ENCODE measurements around the gene USP32. TPM values are rescaled to one million over a fixed set of nuclear protein-coding genes. Genes with fewer than 3 reads are reported as not detected.

The USP32 gene
- total RNA-seq, 4 donors from 2014 or later, result 29.1 to 74.1 (median 42.5) TPM

DNA sequence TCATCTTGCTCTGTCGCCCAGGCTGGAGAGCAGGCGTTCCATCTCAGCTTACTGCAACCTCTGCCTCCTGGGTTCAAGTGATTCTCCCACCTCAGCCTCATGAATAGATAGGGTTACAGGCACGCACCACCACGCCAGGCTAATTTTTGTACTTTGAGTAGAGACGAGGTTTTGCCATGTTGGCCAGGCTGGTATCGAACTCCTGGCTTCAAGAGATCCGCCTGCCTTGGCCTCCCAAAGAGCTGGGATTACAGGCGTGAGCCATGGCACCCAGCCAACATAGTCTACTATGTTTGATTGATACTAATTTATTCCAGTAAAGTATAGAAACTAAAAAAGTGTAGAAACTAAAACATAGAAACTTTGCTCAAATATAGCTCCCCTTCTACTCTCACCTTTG, 147.3 kb downstream of the USP32 start:
- no peak for DNase-seq
- H3K4me3 ChIP-seq, result no peak overlapping the region
- intact Hi-C loops (cut with DNase I), result no loop called here
- H3K27ac ChIP-seq, result no peak overlapping the region
- no peaks in the 10 kb centered on the region for H3K27me3 ChIP-seq
- peaks cover 0 to 34% (median 0%) of the 10 kb centered on the region in 3 donors for H3K36me3 ChIP-seq
- no peaks in the 10 kb centered on the region for H3K9me3 ChIP-seq
- 93% methylated on average over 8 of the region's 8 CpGs for WGBS, 2 donors
- TF ChIP-seq, protein P1, sequence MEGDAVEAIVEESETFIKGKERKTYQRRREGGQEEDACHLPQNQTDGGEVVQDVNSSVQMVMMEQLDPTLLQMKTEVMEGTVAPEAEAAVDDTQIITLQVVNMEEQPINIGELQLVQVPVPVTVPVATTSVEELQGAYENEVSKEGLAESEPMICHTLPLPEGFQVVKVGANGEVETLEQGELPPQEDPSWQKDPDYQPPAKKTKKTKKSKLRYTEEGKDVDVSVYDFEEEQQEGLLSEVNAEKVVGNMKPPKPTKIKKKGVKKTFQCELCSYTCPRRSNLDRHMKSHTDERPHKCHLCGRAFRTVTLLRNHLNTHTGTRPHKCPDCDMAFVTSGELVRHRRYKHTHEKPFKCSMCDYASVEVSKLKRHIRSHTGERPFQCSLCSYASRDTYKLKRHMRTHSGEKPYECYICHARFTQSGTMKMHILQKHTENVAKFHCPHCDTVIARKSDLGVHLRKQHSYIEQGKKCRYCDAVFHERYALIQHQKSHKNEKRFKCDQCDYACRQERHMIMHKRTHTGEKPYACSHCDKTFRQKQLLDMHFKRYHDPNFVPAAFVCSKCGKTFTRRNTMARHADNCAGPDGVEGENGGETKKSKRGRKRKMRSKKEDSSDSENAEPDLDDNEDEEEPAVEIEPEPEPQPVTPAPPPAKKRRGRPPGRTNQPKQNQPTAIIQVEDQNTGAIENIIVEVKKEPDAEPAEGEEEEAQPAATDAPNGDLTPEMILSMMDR (IDR thresholded peaks at IDR 0.05), result no peak
- no peaks in the 10 kb centered on the region for H3K4me1 ChIP-seq

DNA sequence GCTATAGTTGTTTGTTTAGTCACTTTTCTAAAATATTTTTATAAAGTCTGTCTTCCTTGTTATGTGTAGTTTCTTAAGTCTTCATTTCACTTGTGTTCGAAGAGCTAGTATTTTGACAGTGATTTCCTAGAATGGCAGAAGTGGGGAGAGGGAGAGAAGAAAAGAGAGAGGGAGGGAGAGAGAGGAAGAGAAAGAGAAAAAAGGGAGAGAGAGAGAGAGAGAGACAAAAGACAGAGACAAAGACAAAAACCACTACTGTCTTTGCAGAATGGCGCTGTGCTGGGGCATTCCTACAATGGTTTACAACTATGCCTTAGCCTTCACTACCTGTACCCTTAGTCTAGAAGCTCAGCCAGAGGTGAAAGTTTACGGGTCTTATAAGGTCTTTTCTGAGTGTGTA, 151.6 kb downstream of the USP32 start:
- WGBS, 2 donors, result 88 to 93% methylated on average over 3 of the region's 3 CpGs
- H3K27ac ChIP-seq, result no peak overlapping the region
- intact Hi-C loops (cut with DNase I), result no loop called here
- no peaks in the 10 kb centered on the region for H3K9me3 ChIP-seq
- H3K4me3 ChIP-seq, result no peak overlapping the region
- no peaks in the 10 kb centered on the region for H3K27me3 ChIP-seq
- no peaks in the 10 kb centered on the region for H3K4me1 ChIP-seq
- no peak for TF ChIP-seq POLR2A (IDR thresholded peaks at IDR 0.05)
- TF ChIP-seq, protein P1 (IDR thresholded peaks at IDR 0.05), result no peak
- peaks cover 0 to 19% (median 0%) of the 10 kb centered on the region in 3 donors for H3K36me3 ChIP-seq
- DNase-seq, result no peak

DNA sequence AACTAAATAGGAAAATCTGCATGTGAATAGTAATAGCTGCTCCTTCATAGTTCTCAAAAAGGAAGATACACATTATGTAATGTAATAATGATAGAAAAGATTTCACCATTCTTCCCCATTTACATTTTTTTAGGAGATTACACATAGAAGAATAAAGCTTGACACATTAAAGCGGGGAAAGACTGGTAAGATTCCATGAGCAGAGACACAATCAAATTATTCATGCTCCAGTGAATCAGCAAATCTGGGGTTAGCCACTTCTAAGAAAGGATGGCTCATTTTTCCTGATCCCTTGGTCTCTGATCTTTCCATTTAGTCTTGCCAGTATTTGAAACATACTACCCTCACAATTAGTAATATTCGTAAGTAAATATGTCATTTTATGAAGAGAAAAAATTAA, 160.2 kb downstream of the USP32 start:
- DNase-seq, result no peak
- Histone ChIP-seq H3K4me3 (no peak overlapping the region), H3K36me3 (peaks cover 0 to 36% (median 0%) of the 10 kb centered on the region in 3 donors), H3K4me1 (peaks cover 0 to 4% (median 0%) of the 10 kb centered on the region in 3 donors), H3K27me3 (no peaks in the 10 kb centered on the region), H3K9me3 (no peaks in the 10 kb centered on the region), H3K27ac (no peak overlapping the region)
- intact Hi-C loops (cut with DNase I), result no loop called here
- WGBS, 2 donors, result 43 to 55% methylated on average over 2 of the region's 2 CpGs
- TF ChIP-seq POLR2A (IDR thresholded peaks at IDR 0.05), result no peak
- TF ChIP-seq, protein P1 (IDR thresholded peaks at IDR 0.05), result no peak

DNA sequence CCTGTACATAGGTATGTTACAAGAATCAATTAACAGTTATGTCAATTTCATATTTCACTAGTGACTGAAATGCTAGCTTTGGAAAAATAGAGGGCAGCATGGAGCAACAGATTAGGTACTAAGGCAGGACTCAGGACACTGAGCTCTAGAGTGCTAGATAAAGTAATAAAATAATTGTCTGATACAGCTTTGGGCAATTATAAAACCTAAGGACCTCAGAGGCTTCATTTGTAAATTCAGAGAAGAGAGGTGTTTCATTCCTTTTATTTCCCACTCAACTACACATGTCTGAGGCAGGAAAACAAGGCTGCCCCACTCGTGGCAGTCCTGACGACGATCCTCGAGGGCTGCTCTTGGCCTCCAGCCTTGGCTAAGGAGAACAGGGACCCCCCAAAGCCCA, 160.7 kb downstream of the USP32 start:
- intact Hi-C loops (cut with DNase I), result no loop called here
- DNase-seq, result no peak
- Histone ChIP-seq H3K36me3 (peaks cover 0 to 36% (median 0%) of the 10 kb centered on the region in 3 donors), H3K27ac (no peak overlapping the region), H3K27me3 (no peaks in the 10 kb centered on the region), H3K4me3 (no peak overlapping the region), H3K9me3 (no peaks in the 10 kb centered on the region), H3K4me1 (peaks cover 0 to 4% (median 0%) of the 10 kb centered on the region in 3 donors)
- 80 to 92% methylated on average over 4 of the region's 4 CpGs for WGBS, 2 donors
- TF ChIP-seq POLR2A (IDR thresholded peaks at IDR 0.05), result no peak
- TF ChIP-seq, protein P1 (IDR thresholded peaks at IDR 0.05), result peak in 4 of 6 experiments; percentile 10 to 29 (median 11)

DNA sequence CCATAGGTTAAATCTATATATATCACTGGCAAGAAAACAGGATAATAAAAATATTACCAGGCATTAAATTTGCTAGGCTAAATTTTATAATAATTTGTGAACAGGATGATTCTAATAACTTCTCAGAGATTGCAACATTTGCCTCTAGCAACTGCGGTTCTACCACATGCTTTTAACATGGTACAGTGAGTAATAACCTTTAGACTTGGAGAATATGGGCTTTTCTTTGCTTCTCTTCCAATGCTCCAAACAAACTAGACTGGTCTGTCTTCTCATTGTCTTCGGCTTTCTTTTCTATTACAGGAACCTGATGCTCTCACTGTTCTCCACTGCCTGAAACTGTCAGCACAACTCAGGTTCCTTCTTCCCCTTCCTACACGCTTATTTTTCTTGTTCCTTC, 161.6 kb downstream of the USP32 start:
- no peaks in the 10 kb centered on the region for H3K27me3 ChIP-seq
- H3K9me3 ChIP-seq, result no peaks in the 10 kb centered on the region
- TF ChIP-seq, protein P1 (IDR thresholded peaks at IDR 0.05), result no peak
- TF ChIP-seq POLR2A (IDR thresholded peaks at IDR 0.05), result no peak
- H3K4me1 ChIP-seq, result peaks cover 0 to 4% (median 0%) of the 10 kb centered on the region in 3 donors
- WGBS, 2 donors, result 81 to 83% methylated on average over 3 of the region's 3 CpGs
- peaks cover 0 to 36% (median 4%) of the 10 kb centered on the region in 3 donors for H3K36me3 ChIP-seq
- no peak overlapping the region for H3K27ac ChIP-seq
- H3K4me3 ChIP-seq, result no peak overlapping the region
- no peak for DNase-seq
- intact Hi-C loops (cut with DNase I), result no loop called here
